B cell (primary cell): Measurements from ENCODE around the gene CDC37L1. TPM values are rescaled to one million over a fixed set of nuclear protein-coding genes. Genes with fewer than 3 reads are reported as not detected.

ENCODE experiments used
- ATAC-seq: fragments of 200-7000 bp; cut with Tn5 transposase; one replicate; pipeline ENCODE4 v1.10.0; 2021; ENCODE audit warnings: low read depth, mild to moderate bottlenecking, moderate number of reproducible peaks, moderate library complexity
- CTCF ChIA-PET: fragments of 350-600 bp; sonication (Branson Sonifier 250); formaldehyde crosslinking; loops from one replicate; lab custom pipeline; 2021; ENCODE audit warnings: antibody characterized with exemption, inconsistent platforms; lab: Charles Lee
- POLR2A ChIA-PET: fragments of 350-600 bp; sonication (Branson Sonifier 250); formaldehyde crosslinking; loops from one replicate; lab custom pipeline; 2021; ENCODE audit warnings: antibody characterized with exemption; lab: Charles Lee
- DNase-seq: peaks from one replicate; pipeline ENCODE4 v3.0.0; 2013
- H2AFZ ChIP-seq: 2 replicates; pipeline ENCODE4 v1.6.1; 2012; ENCODE audit warnings: mild to moderate bottlenecking, low read depth, low read length; ENCODE audit not compliant: insufficient read depth, poor library complexity, severe bottlenecking
- H3K27ac ChIP-seq, 2 donors: 1 replicate in 1 of 2; 2 replicates in 1 of 2; pipeline ENCODE4 v1.5.1; 2012 to 2013; ENCODE audit warnings: low read length in 2 of 2, mild to moderate bottlenecking in 2 of 2, moderate library complexity in 1 of 2
- H3K27me3 ChIP-seq, 4 experiments: fragments of 200-600 bp in 1 of 4; sonication (generic) in 1 of 4; replicated peaks in 1 of 4; 1 replicate in 2 of 4; 2 replicates in 2 of 4; pipeline versions ENCODE4 v1.6.1 to v1.7.0; 2013 to 2016; ENCODE audit warnings: low read length in 3 of 4, mild to moderate bottlenecking in 2 of 4, mixed read lengths in 1 of 4, moderate library complexity in 1 of 4; ENCODE audit not compliant: insufficient read depth in 4 of 4, control insufficient read depth in 3 of 4; ENCODE audit errors: control extremely low read depth in 1 of 4
- H3K36me3 ChIP-seq, 2 experiments: replicated peaks in 1 of 2; 1 replicate in 1 of 2; 2 replicates in 1 of 2; pipeline versions ENCODE4 v1.6.1 to v1.7.1; 2013; ENCODE audit warnings: low read length in 1 of 2; ENCODE audit not compliant: insufficient read depth in 2 of 2, control insufficient read depth in 1 of 2; ENCODE audit errors: control extremely low read depth in 1 of 2, extremely low read depth in 1 of 2
- H3K4me1 ChIP-seq, 2 donors: fragments of 200-600 bp in 1 of 2; sonication (generic) in 1 of 2; 1 replicate in 1 of 2; 2 replicates in 1 of 2; pipeline versions ENCODE4 v1.5.1 to v1.6.1; 2013 to 2017; ENCODE audit warnings: low read length in 2 of 2; ENCODE audit not compliant: control insufficient read depth in 2 of 2, insufficient read depth in 2 of 2
- H3K4me2 ChIP-seq: replicated peaks from 2 replicates; pipeline ENCODE3; 2012; ENCODE audit warnings: mild to moderate bottlenecking, low read depth, low read length; ENCODE audit not compliant: poor library complexity, severe bottlenecking
- H3K4me3 ChIP-seq, 5 experiments: fragments of 200-600 bp in 1 of 5; sonication (generic) in 1 of 5; 1 replicate in 3 of 5; 2 replicates in 2 of 5; pipeline versions ENCODE4 v1.5.1 to v1.7.0; 2011 to 2016; ENCODE audit warnings: low read length in 4 of 5, mild to moderate bottlenecking in 4 of 5, low read depth in 2 of 5, control low read depth in 1 of 5, moderate library complexity in 1 of 5; ENCODE audit not compliant: insufficient read depth in 1 of 5; ENCODE audit errors: control extremely low read depth in 1 of 5, extremely low read depth in 1 of 5
- H3K79me2 ChIP-seq: fragments of 200-600 bp; sonication (generic); one replicate; pipeline ENCODE4 v1.6.0; 2016; ENCODE audit warnings: low read length; ENCODE audit not compliant: control insufficient read depth, insufficient read depth
- H3K9ac ChIP-seq: fragments of 200-600 bp; sonication (generic); 2 replicates; pipeline ENCODE4 v1.6.1; 2017; ENCODE audit warnings: mild to moderate bottlenecking, low read length, moderate library complexity
- H3K9me3 ChIP-seq, 3 donors: one replicate each; pipeline versions ENCODE4 v1.6.1 to v1.7.1; 2013; ENCODE audit warnings: low read length in 2 of 3; ENCODE audit not compliant: control insufficient read depth in 2 of 3, insufficient read depth in 1 of 3; ENCODE audit errors: control extremely low read depth in 1 of 3
- H4K20me1 ChIP-seq: 2 replicates; pipeline ENCODE4 v1.6.0; 2012; ENCODE audit warnings: mild to moderate bottlenecking, low read length; ENCODE audit not compliant: insufficient read depth, control insufficient read depth, poor library complexity, severe bottlenecking
- H3K27ac Mint-ChIP-seq: one replicate; pipeline ENCODE4 v1.8.0; 2021; ENCODE audit warnings: mixed read lengths
- H3K27me3 Mint-ChIP-seq: one replicate; pipeline ENCODE4 v1.8.0; 2021; ENCODE audit warnings: mixed read lengths
- H3K4me1 Mint-ChIP-seq: one replicate; pipeline ENCODE4 v1.8.0; 2021; ENCODE audit warnings: mixed read lengths
- H3K4me3 Mint-ChIP-seq: one replicate; pipeline ENCODE4 v1.8.0; 2021; ENCODE audit warnings: mixed read lengths
- H3K9me3 Mint-ChIP-seq: one replicate; pipeline ENCODE4 v1.8.0; 2022; ENCODE audit warnings: mixed read lengths; ENCODE audit not compliant: insufficient read depth
- EZH2 ChIP-seq: IDR thresholded peaks from 2 replicates; pipeline ENCODE4 v1.6.1; 2012; ENCODE audit warnings: borderline replicate concordance, low read depth, mild to moderate bottlenecking, moderate library complexity, low read length; ENCODE audit not compliant: insufficient read depth, poor library complexity, severe bottlenecking
- WGBS: methylation state at CpG from one replicate; pipeline ENCODE4 v1.1.5; 2013; ENCODE audit warnings: missing lambda C conversion rate; ENCODE audit not compliant: insufficient coverage; 5-methylcytosine and 5-hydroxymethylcytosine counted together
- intact Hi-C: fragments of 100-400 bp; cut with micrococcal nuclease; formaldehyde crosslinking; loops from one replicate; pipeline ENCODE4 v1.10.0; 2022
- polyA plus RNA-seq: library from polyadenylated mRNA; depleted of rRNA; stranded (reverse); fragments of >200 nt; gene quantifications from 2 replicates; pipeline ENCODE4 v1.2.3, GENCODE V29; 2012
- total RNA-seq, 2 donors: library from RNA; stranded (reverse); fragments of 120-200 nt in 1 of 2; gene quantifications; 1 replicate in 1 of 2; 2 replicates in 1 of 2; pipeline versions ENCODE4 v1.2.3 to v1.2.4, GENCODE V29; 2013 to 2022
- TF ChIP-seq, protein P1 (sequence below): fragments of 200-600 bp; IDR thresholded peaks from one replicate; pipeline ENCODE4 v1.8.0; 2022; ENCODE audit warnings: antibody characterized with exemption, mild to moderate bottlenecking

The CDC37L1 gene
- total and polyA plus RNA-seq, 2 donors (not counting 1 experiment from before 2014, with no cell fraction given) = 3.0 to 16.0 TPM

DNA sequence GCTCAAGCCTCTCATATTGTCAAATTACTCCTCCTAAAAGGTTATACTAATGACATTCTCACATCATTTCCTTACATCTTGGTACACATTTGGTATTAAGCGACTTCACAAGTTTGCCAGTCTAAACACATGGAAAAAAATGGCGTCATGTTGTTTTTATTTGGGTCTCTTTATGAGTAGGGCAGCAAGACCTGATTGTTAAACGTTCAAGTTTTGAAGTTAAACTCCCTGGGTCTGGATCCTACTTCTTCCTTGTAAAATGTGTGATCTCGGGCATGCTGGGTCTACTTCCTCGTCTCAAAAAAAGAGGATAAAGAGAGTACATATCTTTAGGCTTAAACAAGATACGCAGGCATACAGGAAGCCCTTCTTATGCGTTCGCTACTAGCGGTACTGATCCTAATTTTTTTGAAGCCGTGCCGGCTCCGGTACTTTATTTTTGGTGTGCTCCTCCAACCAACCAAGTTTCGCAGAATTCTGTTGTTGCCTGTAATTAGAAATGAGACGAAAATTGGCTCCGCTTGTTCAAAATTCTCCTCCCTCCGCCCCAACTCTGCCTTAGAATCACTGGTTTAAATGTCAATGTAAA lies 596 bp upstream of the CDC37L1 start:
- ATAC-seq (peak; percentile 15), DNase-seq (no peak)
- Mint-ChIP-seq H3K27me3 (no peaks in the 10 kb centered on the region), H3K4me1 (peaks cover 3% of the 10 kb centered on the region), H3K27ac (no peak overlapping the region), H3K4me3 (no peak overlapping the region), H3K9me3 (no peaks in the 10 kb centered on the region)
- Histone ChIP-seq H2AFZ (peak overlapping the region; percentile 89), H3K4me3 (peak overlapping the region; percentile 58 to 97 (median 72)), H3K9me3 (no peaks in the 10 kb centered on the region), H3K36me3 (peaks cover 4 to 7% of the 10 kb centered on the region in 2 experiments), H3K4me2 (peak overlapping the region; percentile 87), H3K27ac (peak overlapping the region; percentile 89 to 93), H3K27me3 (no peaks in the 10 kb centered on the region), H3K4me1 (peaks cover 17 to 20% of the 10 kb centered on the region in 2 donors), H3K79me2 (peaks cover 36% of the 10 kb centered on the region), H4K20me1 (no peaks in the 10 kb centered on the region), H3K9ac (peak overlapping the region; percentile 86)
- CTCF ChIA-PET = interaction anchor here (0.6 to 1.4 kb wide), 4 partner anchors 13 to 63 kb away, joined by 3 to 6 read pairs (median 6); partner anchors contain the start of gene SPATA6L
- WGBS = 0% methylated on average over 7 of the region's 16 CpGs
- intact Hi-C loops = loop anchor here (1.0 to 5.0 kb wide), 8 partner anchors 16 to 1329 kb away; partner anchors contain the start of genes AK3, ERMP1, JAK2 and PLGRKT
- TF ChIP-seq, protein P1, sequence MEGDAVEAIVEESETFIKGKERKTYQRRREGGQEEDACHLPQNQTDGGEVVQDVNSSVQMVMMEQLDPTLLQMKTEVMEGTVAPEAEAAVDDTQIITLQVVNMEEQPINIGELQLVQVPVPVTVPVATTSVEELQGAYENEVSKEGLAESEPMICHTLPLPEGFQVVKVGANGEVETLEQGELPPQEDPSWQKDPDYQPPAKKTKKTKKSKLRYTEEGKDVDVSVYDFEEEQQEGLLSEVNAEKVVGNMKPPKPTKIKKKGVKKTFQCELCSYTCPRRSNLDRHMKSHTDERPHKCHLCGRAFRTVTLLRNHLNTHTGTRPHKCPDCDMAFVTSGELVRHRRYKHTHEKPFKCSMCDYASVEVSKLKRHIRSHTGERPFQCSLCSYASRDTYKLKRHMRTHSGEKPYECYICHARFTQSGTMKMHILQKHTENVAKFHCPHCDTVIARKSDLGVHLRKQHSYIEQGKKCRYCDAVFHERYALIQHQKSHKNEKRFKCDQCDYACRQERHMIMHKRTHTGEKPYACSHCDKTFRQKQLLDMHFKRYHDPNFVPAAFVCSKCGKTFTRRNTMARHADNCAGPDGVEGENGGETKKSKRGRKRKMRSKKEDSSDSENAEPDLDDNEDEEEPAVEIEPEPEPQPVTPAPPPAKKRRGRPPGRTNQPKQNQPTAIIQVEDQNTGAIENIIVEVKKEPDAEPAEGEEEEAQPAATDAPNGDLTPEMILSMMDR = no peak
- TF ChIP-seq EZH2 = no peak
- POLR2A ChIA-PET = interaction anchor here (0.7 to 1.4 kb wide), 6 partner anchors 22 to 1329 kb away, joined by 3 to 20 read pairs (median 4); partner anchors contain the start of genes AK3 and RCL1

DNA sequence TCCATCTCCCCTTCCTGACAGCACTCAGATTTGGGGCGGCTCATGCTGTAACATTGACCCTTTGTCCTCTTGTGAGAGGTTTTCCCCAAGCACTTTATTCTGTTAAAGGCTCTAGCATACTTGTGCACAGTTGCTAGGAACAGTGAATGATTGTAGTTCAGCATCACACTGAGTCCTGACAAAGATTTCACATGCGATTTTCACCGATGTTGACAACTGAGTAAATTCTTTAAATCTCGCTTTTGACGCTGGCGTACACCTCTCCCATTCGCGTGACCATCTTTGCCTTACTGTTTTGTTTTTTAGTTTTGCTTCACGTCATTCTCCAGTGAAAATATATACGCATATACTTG lies 780 bp downstream of the CDC37L1 start:
- H3K4me1 ChIP-seq = peaks cover 17 to 20% of the 10 kb centered on the region in 2 donors
- intact Hi-C loops = no loop called here
- peak overlapping the region; percentile 58 to 82 (median 72) for H3K4me3 ChIP-seq
- H3K4me2 ChIP-seq = peak overlapping the region; percentile 87
- no peaks in the 10 kb centered on the region for H3K9me3 Mint-ChIP-seq
- TF ChIP-seq EZH2 = no peak
- TF ChIP-seq, protein P1 = no peak
- H3K27me3 Mint-ChIP-seq = no peaks in the 10 kb centered on the region
- no peaks in the 10 kb centered on the region for H3K9me3 ChIP-seq
- DNase-seq (no peak), ATAC-seq (no peak)
- H3K9ac ChIP-seq = peak overlapping the region; percentile 86
- peaks cover 3% of the 10 kb centered on the region for H3K4me1 Mint-ChIP-seq
- peak overlapping the region; percentile 89 for H2AFZ ChIP-seq
- WGBS = 7% methylated on average over 8 of the region's 10 CpGs
- H3K79me2 ChIP-seq = peaks cover 36% of the 10 kb centered on the region
- H3K27ac Mint-ChIP-seq = no peak overlapping the region
- no peaks in the 10 kb centered on the region for H4K20me1 ChIP-seq
- peaks cover 7 to 8% of the 10 kb centered on the region in 2 experiments for H3K36me3 ChIP-seq
- CTCF ChIA-PET = interaction anchor here (1.4 kb wide), 2 partner anchors 53 to 60 kb away, joined by 3 to 6 read pairs; no protein-coding TSS in a partner anchor
- H3K27ac ChIP-seq = peak overlapping the region; percentile 89 to 93
- no peak overlapping the region for H3K4me3 Mint-ChIP-seq
- no peaks in the 10 kb centered on the region for H3K27me3 ChIP-seq
- POLR2A ChIA-PET = interaction anchor here (0.8 to 1.4 kb wide), 3 partner anchors 35 to 112 kb away, joined by 3 to 20 read pairs (median 4); partner anchors contain the start of gene AK3
